ENCODE measurements around the gene SLN. TPM values are rescaled to one million over a fixed set of nuclear protein-coding genes. Genes with fewer than 3 reads are reported as not detected.
"Not testable (repeated sequence)": the region's sequence is repeated elsewhere in the genome, so short reads cannot be mapped to it uniquely, and the experiment has no call there.

The SLN gene
- total RNA-seq = 1 to 10 TPM in 1 of 2 donors, under 1 TPM in 1; 0.50 to 1.3 TPM
- 1 to 10 TPM in 1 of 2 donors, under 1 TPM in 1; 0.62 to 2.3 TPM for polyA plus RNA-seq (ENCODE audit: insufficient read length in 2 of 2)
- long read RNA-seq, donor 1, transcript SLN-201 (2 exons, 722 nt) = major isoform, 5 of 5 reads
- long read RNA-seq, donor 1, partial matches to known transcripts = 0 of 5 reads
- long read RNA-seq, donor 1, other reads (novel, unspliced or antisense) = 0 of 5 reads
- long read RNA-seq, donor 2, partial matches to known transcripts = 0 of 2 reads
- long read RNA-seq, donor 2, other reads (novel, unspliced or antisense) = 0 of 2 reads
- long read RNA-seq, donor 3, partial matches to known transcripts = 0 of 4 reads
- long read RNA-seq, donor 3, other reads (novel, unspliced or antisense) = 0 of 4 reads
- long read RNA-seq, donor 4 = 0 reads

DNA sequence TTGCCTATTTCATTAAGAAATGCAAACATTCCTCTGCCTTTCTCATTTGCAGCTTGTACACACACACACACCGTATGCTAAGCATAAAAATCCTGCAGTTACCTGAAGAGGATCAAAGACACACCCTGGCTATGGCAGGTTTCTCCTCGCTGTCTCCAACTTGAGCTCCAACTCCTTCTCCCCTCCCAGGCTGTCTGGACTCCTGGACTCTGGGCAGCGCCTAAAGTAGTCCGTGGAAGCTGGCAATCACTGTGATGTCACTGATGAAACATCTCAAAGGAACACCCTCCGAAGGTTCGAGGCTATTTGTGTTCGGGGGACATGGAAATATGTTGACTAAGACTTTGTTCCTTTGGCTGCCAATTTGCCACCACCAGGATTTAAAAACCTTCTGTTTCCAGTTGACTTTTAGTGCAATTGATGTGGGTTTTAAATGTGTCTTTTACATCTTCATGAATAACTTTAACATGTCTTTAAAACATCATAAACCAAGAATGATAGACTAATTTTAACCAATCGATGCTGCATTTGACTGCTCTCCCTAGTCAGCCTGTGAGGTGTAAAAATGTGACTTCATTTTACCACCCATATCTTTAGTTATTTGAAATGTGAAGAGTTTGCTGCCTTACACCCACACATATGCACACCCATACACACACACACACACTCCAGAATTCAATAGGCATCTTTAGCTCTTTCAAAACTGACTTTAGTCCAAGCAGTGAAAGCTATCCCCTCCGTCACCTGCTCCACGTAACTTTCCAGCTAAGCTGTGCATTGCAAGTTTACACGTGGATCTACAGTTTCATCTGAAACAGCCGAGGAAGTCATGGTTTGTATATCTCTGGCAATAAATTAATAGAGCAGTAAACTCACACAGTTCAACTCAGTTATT lies at the start of gene SLN:
SLN (minus strand) TSS at position 196 of the 895 bp plus-strand sequence.
- Histone ChIP-seq H3K4me3 (ENCODE audit: low read depth, low read length) (no peak within 1 kb of the TSS), H3K36me3 (ENCODE audit: control insufficient read depth, insufficient read depth, low read length) (no peaks in the 10 kb centered on the region), H3K4me1 (ENCODE audit: control insufficient read depth, insufficient read depth, low read length) (peaks cover 4% of the 10 kb centered on the region), H3K27ac (ENCODE audit: low read depth, low read length) (no peak within 1 kb of the TSS), H3K27me3 (ENCODE audit: control insufficient read depth, insufficient read depth, low read length) (no peaks in the 10 kb centered on the region), H3K9me3 (ENCODE audit: control insufficient read depth, insufficient read depth, low read length) (no peaks in the 10 kb centered on the region)
- 66% methylated on average over 4 of the region's 12 CpGs for WGBS (ENCODE audit: insufficient coverage)
- peak in 1 of 6 donors; percentile 63 for DNase-seq (ENCODE audit: low read depth in 4 of 6, low spot score in 6 of 6)

- DNase-seq (ENCODE audit: low read depth in 4 of 6, low spot score in 6 of 6); H3K27me3 ChIP-seq (ENCODE audit: control insufficient read depth, insufficient read depth, low read length); H3K4me3 ChIP-seq (ENCODE audit: low read depth, low read length); H3K4me1 ChIP-seq (ENCODE audit: control insufficient read depth, insufficient read depth, low read length); H3K9me3 ChIP-seq (ENCODE audit: control insufficient read depth, insufficient read depth, low read length); H3K27ac ChIP-seq (ENCODE audit: low read depth, low read length); H3K36me3 ChIP-seq (ENCODE audit: control insufficient read depth, insufficient read depth, low read length): not testable (repeated sequence)
- WGBS (ENCODE audit: insufficient coverage) = 94% methylated on average over 7 of the region's 7 CpGs
These were observed 47.0 kb upstream of the SLN start for GRCh38 chr11:107758719-107759355.

DNA sequence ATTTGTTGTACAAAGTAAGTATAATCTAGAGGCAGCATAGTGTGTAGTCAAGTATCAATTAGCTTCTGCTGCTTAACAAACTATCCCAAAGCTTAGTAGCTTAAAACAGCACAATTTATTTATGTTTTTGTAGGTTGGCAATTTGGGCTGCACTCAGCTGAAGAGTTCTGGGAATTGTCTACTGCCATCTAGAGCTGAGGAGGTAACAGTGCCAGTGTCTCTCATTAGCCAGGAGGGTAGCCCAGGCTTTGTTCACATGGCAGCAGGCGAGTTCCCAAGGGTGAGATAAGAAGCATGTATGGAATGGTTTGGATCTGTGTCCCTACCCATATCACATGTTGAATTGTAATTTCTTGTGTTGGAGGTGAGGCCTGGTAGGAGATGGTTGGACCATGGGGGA lies 45.8 kb upstream of the SLN start:
- no peaks in the 10 kb centered on the region for H3K4me1 ChIP-seq (ENCODE audit: control insufficient read depth, insufficient read depth, low read length)
- WGBS (ENCODE audit: insufficient coverage) = no CpG with 5 or more reads among the region's 1 CpG
- no peaks in the 10 kb centered on the region for H3K9me3 ChIP-seq (ENCODE audit: control insufficient read depth, insufficient read depth, low read length)
- DNase-seq (ENCODE audit: low read depth in 4 of 6, low spot score in 6 of 6) = no peak
- H3K36me3 ChIP-seq (ENCODE audit: control insufficient read depth, insufficient read depth, low read length) = no peaks in the 10 kb centered on the region
- H3K27me3 ChIP-seq (ENCODE audit: control insufficient read depth, insufficient read depth, low read length) = no peaks in the 10 kb centered on the region
- H3K4me3 ChIP-seq (ENCODE audit: low read depth, low read length) = no peak overlapping the region
- H3K27ac ChIP-seq (ENCODE audit: low read depth, low read length) = no peak overlapping the region

- DNase-seq (ENCODE audit: low read depth in 4 of 6, low spot score in 6 of 6) = no peak
- Histone ChIP-seq H3K27me3 (ENCODE audit: control insufficient read depth, insufficient read depth, low read length) (no peaks in the 10 kb centered on the region), H3K27ac (ENCODE audit: low read depth, low read length) (no peak overlapping the region), H3K4me3 (ENCODE audit: low read depth, low read length) (no peak overlapping the region), H3K4me1 (ENCODE audit: control insufficient read depth, insufficient read depth, low read length) (no peaks in the 10 kb centered on the region), H3K36me3 (ENCODE audit: control insufficient read depth, insufficient read depth, low read length) (no peaks in the 10 kb centered on the region), H3K9me3 (ENCODE audit: control insufficient read depth, insufficient read depth, low read length) (no peaks in the 10 kb centered on the region)
- WGBS (ENCODE audit: insufficient coverage) = 42% methylated on average over 1 of the region's 1 CpG
These were observed 44.7 kb upstream of the SLN start for GRCh38 chr11:107756553-107756952.

- Histone ChIP-seq H3K27ac (ENCODE audit: low read depth, low read length) (no peak overlapping the region), H3K4me3 (ENCODE audit: low read depth, low read length) (no peak overlapping the region), H3K9me3 (ENCODE audit: control insufficient read depth, insufficient read depth, low read length) (no peaks in the 10 kb centered on the region), H3K4me1 (ENCODE audit: control insufficient read depth, insufficient read depth, low read length) (no peaks in the 10 kb centered on the region), H3K36me3 (ENCODE audit: control insufficient read depth, insufficient read depth, low read length) (no peaks in the 10 kb centered on the region), H3K27me3 (ENCODE audit: control insufficient read depth, insufficient read depth, low read length) (no peaks in the 10 kb centered on the region)
- no peak for DNase-seq (ENCODE audit: low read depth in 4 of 6, low spot score in 6 of 6)
- no CpG with 5 or more reads among the region's 2 CpGs for WGBS (ENCODE audit: insufficient coverage)
These were observed 41.3 kb upstream of the SLN start for GRCh38 chr11:107752949-107753822.

GRCh38 chr11:107752508-107752907 lies 40.7 kb upstream of the SLN start:
- H3K4me3 ChIP-seq (ENCODE audit: low read depth, low read length) = no peak overlapping the region
- WGBS (ENCODE audit: insufficient coverage) = 83% methylated on average over 4 of the region's 5 CpGs
- no peaks in the 10 kb centered on the region for H3K9me3 ChIP-seq (ENCODE audit: control insufficient read depth, insufficient read depth, low read length)

GRCh38 chr11:107751082-107751481 lies 39.2 kb upstream of the SLN start:
- H3K4me3 ChIP-seq (ENCODE audit: low read depth, low read length) = no peak overlapping the region
- H3K36me3 ChIP-seq (ENCODE audit: control insufficient read depth, insufficient read depth, low read length) = no peaks in the 10 kb centered on the region
- no peak for DNase-seq (ENCODE audit: low read depth in 4 of 6, low spot score in 6 of 6)
- no peaks in the 10 kb centered on the region for H3K4me1 ChIP-seq (ENCODE audit: control insufficient read depth, insufficient read depth, low read length)
- no peaks in the 10 kb centered on the region for H3K27me3 ChIP-seq (ENCODE audit: control insufficient read depth, insufficient read depth, low read length)
- WGBS (ENCODE audit: insufficient coverage) = 100% methylated on average over 1 of the region's 9 CpGs
- H3K27ac ChIP-seq (ENCODE audit: low read depth, low read length) = no peak overlapping the region
- H3K9me3 ChIP-seq (ENCODE audit: control insufficient read depth, insufficient read depth, low read length) = no peaks in the 10 kb centered on the region

More at GRCh38 chr11:107752508-107752907, 40.7 kb upstream of the SLN start:
- DNase-seq (ENCODE audit: low read depth in 4 of 6, low spot score in 6 of 6) = no peak
- Histone ChIP-seq H3K4me1 (ENCODE audit: control insufficient read depth, insufficient read depth, low read length) (no peaks in the 10 kb centered on the region), H3K27me3 (ENCODE audit: control insufficient read depth, insufficient read depth, low read length) (no peaks in the 10 kb centered on the region), H3K27ac (ENCODE audit: low read depth, low read length) (no peak overlapping the region), H3K36me3 (ENCODE audit: control insufficient read depth, insufficient read depth, low read length) (no peaks in the 10 kb centered on the region)

DNA sequence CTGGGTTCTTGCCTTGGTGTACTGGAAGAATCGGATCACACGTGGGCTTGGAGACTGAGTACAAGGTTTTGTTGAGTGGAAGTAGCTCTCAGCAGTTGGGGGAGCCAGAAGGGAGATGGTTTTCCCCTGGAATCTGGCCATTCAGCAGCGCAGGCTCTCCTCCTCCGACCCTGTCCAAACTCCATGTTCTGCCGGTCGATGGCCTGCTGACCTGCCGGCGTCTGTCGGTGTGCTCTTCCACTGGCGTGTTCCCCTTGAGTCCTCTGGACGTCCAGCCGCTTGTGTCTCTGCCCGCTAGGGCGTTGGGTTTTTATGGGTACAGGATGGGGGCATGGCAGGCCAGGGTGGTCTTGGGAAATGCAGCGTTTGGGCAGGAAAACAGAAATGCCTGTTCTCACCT lies 38.5 kb upstream of the SLN start:
- 86% methylated on average over 11 of the region's 15 CpGs for WGBS (ENCODE audit: insufficient coverage)
- DNase-seq (ENCODE audit: low read depth in 4 of 6, low spot score in 6 of 6) = no peak

DNA sequence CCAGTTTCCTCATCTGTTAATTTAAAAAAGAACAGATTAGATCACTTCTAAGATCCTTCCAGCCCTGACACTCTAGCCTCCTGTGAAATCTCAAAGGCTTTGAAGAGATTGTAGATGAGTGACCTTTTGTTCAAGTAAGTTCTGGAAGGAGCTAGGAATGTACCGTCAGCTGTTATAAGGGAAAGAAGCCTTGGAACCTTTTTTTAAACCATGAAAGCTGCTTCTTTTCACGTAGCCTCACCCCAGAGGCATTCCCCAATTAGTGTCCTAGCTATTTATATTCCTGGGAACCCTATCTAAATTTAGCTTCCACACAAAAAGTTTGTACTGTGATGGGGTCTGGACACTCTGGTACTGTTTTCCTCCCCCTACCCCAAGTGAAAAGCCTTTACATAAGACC lies 35.8 kb upstream of the SLN start:
- Histone ChIP-seq H3K27me3 (ENCODE audit: control insufficient read depth, insufficient read depth, low read length) (no peaks in the 10 kb centered on the region), H3K36me3 (ENCODE audit: control insufficient read depth, insufficient read depth, low read length) (no peaks in the 10 kb centered on the region), H3K9me3 (ENCODE audit: control insufficient read depth, insufficient read depth, low read length) (no peaks in the 10 kb centered on the region), H3K4me3 (ENCODE audit: low read depth, low read length) (no peak overlapping the region), H3K27ac (ENCODE audit: low read depth, low read length) (no peak overlapping the region), H3K4me1 (ENCODE audit: control insufficient read depth, insufficient read depth, low read length) (no peaks in the 10 kb centered on the region)
- no peak for DNase-seq (ENCODE audit: low read depth in 4 of 6, low spot score in 6 of 6)
- 54% methylated on average over 2 of the region's 2 CpGs for WGBS (ENCODE audit: insufficient coverage)

More for the DNA sequence above, 38.5 kb upstream of the SLN start:
- no peaks in the 10 kb centered on the region for H3K4me1 ChIP-seq (ENCODE audit: control insufficient read depth, insufficient read depth, low read length)
- H3K27me3 ChIP-seq (ENCODE audit: control insufficient read depth, insufficient read depth, low read length) = no peaks in the 10 kb centered on the region
- H3K36me3 ChIP-seq (ENCODE audit: control insufficient read depth, insufficient read depth, low read length) = no peaks in the 10 kb centered on the region
- H3K4me3 ChIP-seq (ENCODE audit: low read depth, low read length) = no peak overlapping the region
- H3K27ac ChIP-seq (ENCODE audit: low read depth, low read length) = no peak overlapping the region
- H3K9me3 ChIP-seq (ENCODE audit: control insufficient read depth, insufficient read depth, low read length) = no peaks in the 10 kb centered on the region
